LNCAP (cell line): ENCODE data around the gene DUSP22.

Experiments
- TF ChIP-seq, protein P1 (sequence below): fragments of 450-650 bp; IDR thresholded peaks from 2 replicates; pipeline ENCODE4 v1.5.1; 2017; ENCODE audit warnings: mild to moderate bottlenecking

The DUSP22 gene

DNA sequence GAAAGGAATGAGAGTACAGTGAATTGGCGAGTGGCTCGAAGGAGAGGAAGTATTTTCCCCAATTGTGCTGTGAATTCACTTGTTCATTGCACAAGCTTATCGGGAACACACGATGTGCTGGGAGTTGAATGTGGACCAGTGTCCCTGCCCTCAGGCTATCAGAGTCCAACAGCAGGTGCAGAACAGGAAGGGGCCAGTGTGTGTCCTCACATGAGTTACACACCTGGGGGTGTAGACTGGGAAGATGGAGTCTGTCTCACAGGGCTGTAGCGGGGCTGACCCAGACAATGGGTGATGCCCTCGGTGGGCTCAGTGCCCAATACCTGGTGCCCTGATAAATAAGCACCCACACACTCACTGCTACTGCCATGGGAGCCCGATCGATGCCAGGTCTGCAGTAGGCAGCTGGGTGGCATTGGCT lies 14.4 kb downstream of the DUSP22 start:
- TF ChIP-seq, protein P1, sequence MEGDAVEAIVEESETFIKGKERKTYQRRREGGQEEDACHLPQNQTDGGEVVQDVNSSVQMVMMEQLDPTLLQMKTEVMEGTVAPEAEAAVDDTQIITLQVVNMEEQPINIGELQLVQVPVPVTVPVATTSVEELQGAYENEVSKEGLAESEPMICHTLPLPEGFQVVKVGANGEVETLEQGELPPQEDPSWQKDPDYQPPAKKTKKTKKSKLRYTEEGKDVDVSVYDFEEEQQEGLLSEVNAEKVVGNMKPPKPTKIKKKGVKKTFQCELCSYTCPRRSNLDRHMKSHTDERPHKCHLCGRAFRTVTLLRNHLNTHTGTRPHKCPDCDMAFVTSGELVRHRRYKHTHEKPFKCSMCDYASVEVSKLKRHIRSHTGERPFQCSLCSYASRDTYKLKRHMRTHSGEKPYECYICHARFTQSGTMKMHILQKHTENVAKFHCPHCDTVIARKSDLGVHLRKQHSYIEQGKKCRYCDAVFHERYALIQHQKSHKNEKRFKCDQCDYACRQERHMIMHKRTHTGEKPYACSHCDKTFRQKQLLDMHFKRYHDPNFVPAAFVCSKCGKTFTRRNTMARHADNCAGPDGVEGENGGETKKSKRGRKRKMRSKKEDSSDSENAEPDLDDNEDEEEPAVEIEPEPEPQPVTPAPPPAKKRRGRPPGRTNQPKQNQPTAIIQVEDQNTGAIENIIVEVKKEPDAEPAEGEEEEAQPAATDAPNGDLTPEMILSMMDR, result no peak

DNA sequence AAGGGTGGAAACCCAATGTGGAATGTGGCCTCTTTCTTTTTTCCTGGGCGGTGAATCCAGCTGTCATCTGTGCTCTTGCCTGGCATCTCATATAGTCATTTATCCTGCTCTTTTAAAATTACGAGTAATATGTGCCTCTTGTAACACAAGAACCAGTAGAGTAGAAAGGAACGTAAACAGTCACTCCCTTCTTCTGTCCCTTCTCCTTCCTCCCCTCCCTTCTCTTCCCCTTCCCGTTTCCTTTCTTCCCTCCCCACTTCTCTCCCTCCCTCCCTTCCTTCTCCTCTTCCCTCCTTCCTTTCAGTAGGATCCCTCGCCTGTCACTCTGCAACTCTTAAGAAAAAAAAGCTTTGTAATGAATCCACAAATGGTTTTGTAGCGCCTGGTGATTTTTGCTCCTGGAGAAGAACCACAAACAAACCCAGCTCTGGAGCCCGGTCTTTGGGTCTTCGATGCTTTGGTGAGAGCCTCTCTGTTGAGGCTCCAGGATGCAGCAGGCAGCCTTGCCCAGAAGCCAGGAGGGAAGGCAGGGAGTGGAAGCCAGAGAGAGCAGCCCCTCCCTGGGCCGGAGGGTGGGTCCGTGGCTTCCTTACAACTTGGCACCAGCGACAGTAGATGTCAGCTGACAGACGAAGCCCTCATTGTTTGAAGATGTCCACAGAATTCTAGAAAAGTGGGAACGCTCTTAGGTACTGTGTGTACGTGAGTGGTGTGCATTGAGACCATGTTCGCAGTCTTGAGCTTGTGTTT lies 15.0 kb downstream of the DUSP22 start:
- TF ChIP-seq, protein P1, result no peak

DNA sequence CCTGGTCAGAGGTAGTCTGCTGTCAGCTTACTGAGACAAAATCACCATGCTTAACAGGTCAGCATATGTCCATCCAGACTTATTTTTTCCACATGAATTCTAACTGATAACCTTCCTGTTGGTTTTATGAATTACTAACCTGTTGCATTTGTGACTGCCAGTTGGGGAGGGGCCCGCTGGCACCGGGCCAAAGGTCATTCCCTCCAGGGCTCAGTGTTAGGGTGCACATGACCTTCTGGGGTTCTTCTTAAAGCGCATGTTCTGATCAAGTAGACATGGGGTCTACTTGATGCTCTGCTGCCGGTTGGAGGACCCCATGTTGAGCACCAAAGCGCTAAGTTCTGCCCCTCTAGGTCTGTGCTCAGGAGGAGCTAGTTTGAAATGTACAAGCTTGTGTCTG lies 15.6 kb downstream of the DUSP22 start:
- TF ChIP-seq, protein P1, result no peak

DNA sequence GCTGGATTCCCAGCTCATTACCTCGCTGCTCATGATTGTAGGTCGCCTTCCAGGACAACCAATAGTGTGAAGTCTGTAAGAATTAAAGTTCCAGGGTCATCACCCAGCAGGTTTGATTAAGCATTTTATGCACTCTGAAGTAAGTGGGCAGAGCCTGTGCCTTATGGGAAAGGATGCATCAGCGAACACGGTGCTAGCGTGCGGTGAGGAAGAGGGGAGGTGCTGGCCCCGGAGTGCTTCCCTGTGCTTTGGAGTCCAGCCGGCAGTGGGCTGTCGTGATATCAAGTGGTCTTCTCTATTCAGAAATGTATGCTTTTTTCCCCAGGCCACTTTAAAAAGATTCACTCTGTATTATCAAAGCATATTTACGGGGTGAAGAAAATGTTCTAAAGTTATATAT lies 16.0 kb downstream of the DUSP22 start:
- TF ChIP-seq, protein P1, result no peak

DNA sequence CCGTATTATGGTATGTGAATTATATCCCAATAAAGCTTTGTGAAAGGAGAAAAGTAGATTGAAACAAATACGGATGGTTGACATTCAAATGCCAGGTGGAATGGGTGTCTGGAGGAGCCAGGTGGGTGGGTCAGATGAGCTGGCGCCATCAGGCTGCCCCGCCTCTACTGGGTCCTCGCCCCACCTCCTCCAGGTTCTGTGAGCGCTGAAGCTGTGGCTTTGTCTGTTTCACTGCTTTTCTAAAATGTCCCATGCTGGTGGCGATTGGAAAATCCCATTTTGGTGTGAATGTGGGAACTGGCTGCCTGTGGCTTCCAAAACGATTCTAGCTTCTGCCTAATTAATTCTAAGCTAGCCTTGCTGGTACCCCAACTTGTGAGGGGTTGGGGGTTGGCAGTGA lies 16.5 kb downstream of the DUSP22 start:
- TF ChIP-seq, protein P1, result no peak

DNA sequence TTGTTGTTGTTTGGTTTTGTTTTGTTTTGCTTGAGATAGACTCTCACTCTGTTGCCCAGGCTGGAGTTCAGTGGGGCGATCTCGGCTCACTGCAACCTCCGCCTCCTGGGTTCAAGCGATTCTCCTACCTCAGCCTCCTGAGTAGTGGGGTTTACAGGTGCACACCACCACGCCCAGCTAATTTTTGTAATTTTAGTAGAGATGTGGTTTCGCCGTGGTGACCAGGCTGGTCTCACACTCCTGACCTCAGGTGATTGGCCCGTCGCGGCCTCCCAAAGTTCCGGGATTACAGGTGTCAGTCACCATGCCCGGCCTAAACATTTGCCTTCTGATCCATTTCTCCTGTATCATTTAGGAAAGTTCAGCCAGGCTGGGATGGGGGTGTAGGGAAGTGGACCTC lies 17.7 kb downstream of the DUSP22 start:
- TF ChIP-seq, protein P1, result no peak

DNA sequence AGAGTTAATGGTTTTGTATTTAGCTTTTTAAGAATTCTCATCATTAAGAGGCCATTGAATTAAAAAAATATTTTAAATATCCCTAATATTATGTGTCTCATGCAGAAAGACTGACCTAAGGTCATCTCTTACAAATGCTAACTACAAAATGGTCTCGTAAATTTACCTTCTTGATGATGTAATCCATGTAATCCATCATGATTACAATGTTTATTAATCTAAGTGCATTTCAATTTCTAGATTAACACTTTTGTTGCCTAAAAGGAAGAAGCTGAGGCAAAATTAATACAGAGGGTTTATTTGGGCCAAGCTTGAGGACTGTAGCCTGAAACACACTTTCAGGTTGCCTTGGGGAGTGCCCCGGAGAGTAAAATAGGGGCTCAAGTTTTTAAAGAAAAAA lies 18.4 kb downstream of the DUSP22 start:
- TF ChIP-seq, protein P1, result no peak
